Measurements from ENCODE around the gene PRRC2C.

Gene PRRC2C

GRCh38 chr1:171477804-171478203 lies 7.5 kb upstream of the PRRC2C start:
- Mint-ChIP-seq H3K9me3 (no peaks in the 10 kb centered on the region), H3K4me1 (ENCODE audit: low read depth in 2 of 2) (no peaks in the 10 kb centered on the region), H3K27ac (no peak overlapping the region), H3K4me3 (no peak overlapping the region), H3K36me3 (ENCODE audit: insufficient read depth) (peaks cover 8% of the 10 kb centered on the region), H3K27me3 (no peaks in the 10 kb centered on the region)
- DNase-seq: no peak
- ATAC-seq (replicated peaks): no peak

GRCh38 chr1:171480035-171480434 lies 5.3 kb upstream of the PRRC2C start:
- no peak for ATAC-seq (replicated peaks)

GRCh38 chr1:171484760-171485374 lies 463 bp upstream of the PRRC2C start:
- DNase-seq: no peak
- Mint-ChIP-seq H3K4me1 (ENCODE audit: low read depth in 2 of 2) (peaks cover 34 to 46% of the 10 kb centered on the region in 2 donors), H3K36me3 (ENCODE audit: insufficient read depth) (peaks cover 51% of the 10 kb centered on the region)

More at GRCh38 chr1:171480035-171480434, 5.3 kb upstream of the PRRC2C start:
- no peak for DNase-seq
- Mint-ChIP-seq H3K4me1 (ENCODE audit: low read depth in 2 of 2) (peaks cover 5 to 8% of the 10 kb centered on the region in 2 donors), H3K27me3 (no peaks in the 10 kb centered on the region), H3K27ac (no peak overlapping the region), H3K4me3 (no peak overlapping the region), H3K9me3 (no peaks in the 10 kb centered on the region), H3K36me3 (ENCODE audit: insufficient read depth) (peaks cover 23% of the 10 kb centered on the region)

GRCh38 chr1:171486048-171486519 lies 754 bp downstream of the PRRC2C start:
- H3K36me3 Mint-ChIP-seq (ENCODE audit: insufficient read depth): peaks cover 60% of the 10 kb centered on the region
- H3K9me3 Mint-ChIP-seq: no peaks in the 10 kb centered on the region
- DNase-seq: peak in 2 of 3 experiments; percentile 81 to 84
- H3K4me1 Mint-ChIP-seq (ENCODE audit: low read depth in 2 of 2): peaks cover 38 to 56% of the 10 kb centered on the region in 2 donors
- peak overlapping the region; percentile 91 to 97 for H3K4me3 Mint-ChIP-seq
- ATAC-seq (replicated peaks): peak; percentile 71
- peak overlapping the region; percentile 100 for H3K27ac Mint-ChIP-seq
- H3K27me3 Mint-ChIP-seq: no peaks in the 10 kb centered on the region

More at GRCh38 chr1:171484760-171485374, 463 bp upstream of the PRRC2C start:
- Mint-ChIP-seq H3K27me3 (no peaks in the 10 kb centered on the region), H3K9me3 (no peaks in the 10 kb centered on the region), H3K27ac (peak overlapping the region; percentile 100), H3K4me3 (peak overlapping the region; percentile 91 to 97)
- peak; percentile 40 for ATAC-seq (replicated peaks)

GRCh38 chr1:171487038-171487437 lies 1.7 kb downstream of the PRRC2C start:
- Mint-ChIP-seq H3K4me1 (ENCODE audit: low read depth in 2 of 2) (peaks cover 42 to 63% of the 10 kb centered on the region in 2 donors), H3K27me3 (no peaks in the 10 kb centered on the region), H3K36me3 (ENCODE audit: insufficient read depth) (peaks cover 64% of the 10 kb centered on the region), H3K4me3 (peak overlapping the region; percentile 91 to 97), H3K27ac (peak overlapping the region; percentile 100), H3K9me3 (no peaks in the 10 kb centered on the region)
- no peak for ATAC-seq (replicated peaks)
- no peak for DNase-seq

GRCh38 chr1:171488190-171488929 lies 3.0 kb downstream of the PRRC2C start:
- Mint-ChIP-seq H3K4me1 (ENCODE audit: low read depth in 2 of 2) (peaks cover 49 to 76% of the 10 kb centered on the region in 2 donors), H3K27me3 (no peaks in the 10 kb centered on the region), H3K9me3 (no peaks in the 10 kb centered on the region), H3K27ac (peak overlapping the region; percentile 100), H3K4me3 (peak overlapping the region; percentile 91 to 97), H3K36me3 (ENCODE audit: insufficient read depth) (peaks cover 60% of the 10 kb centered on the region)
- ATAC-seq (replicated peaks): no peak
- DNase-seq: no peak

- peaks cover 47 to 78% of the 10 kb centered on the region in 2 donors for H3K4me1 Mint-ChIP-seq (ENCODE audit: low read depth in 2 of 2)
- peak overlapping the region in 1 of 2 donors; percentile 70 for H3K27ac Mint-ChIP-seq
- peaks cover 46% of the 10 kb centered on the region for H3K36me3 Mint-ChIP-seq (ENCODE audit: insufficient read depth)
- no peak for ATAC-seq (replicated peaks)
- H3K27me3 Mint-ChIP-seq: no peaks in the 10 kb centered on the region
- H3K4me3 Mint-ChIP-seq: peak overlapping the region; percentile 47 to 49
- DNase-seq: no peak
- no peaks in the 10 kb centered on the region for H3K9me3 Mint-ChIP-seq
Observed at GRCh38 chr1:171494076-171494475, 8.7 kb downstream of the PRRC2C start.

GRCh38 chr1:171495444-171495843 lies 10.1 kb downstream of the PRRC2C start:
- no peaks in the 10 kb centered on the region for H3K27me3 Mint-ChIP-seq
- ATAC-seq (replicated peaks) (no peak), DNase-seq (no peak)
- H3K36me3 Mint-ChIP-seq (ENCODE audit: insufficient read depth): peaks cover 36% of the 10 kb centered on the region
- no peaks in the 10 kb centered on the region for H3K9me3 Mint-ChIP-seq
- peaks cover 47 to 80% of the 10 kb centered on the region in 2 donors for H3K4me1 Mint-ChIP-seq (ENCODE audit: low read depth in 2 of 2)
- peak overlapping the region; percentile 70 to 80 for H3K27ac Mint-ChIP-seq
- H3K4me3 Mint-ChIP-seq: peak overlapping the region; percentile 47 to 49

GRCh38 chr1:171500304-171500703 lies 15.0 kb downstream of the PRRC2C start:
- ATAC-seq (replicated peaks): no peak
- peak overlapping the region in 1 of 2 donors; percentile 52 for H3K4me3 Mint-ChIP-seq

GRCh38 chr1:171500803-171501202 lies 15.5 kb downstream of the PRRC2C start:
- Mint-ChIP-seq H3K4me1 (ENCODE audit: low read depth in 2 of 2) (peaks cover 59 to 85% of the 10 kb centered on the region in 2 donors), H3K4me3 (peak overlapping the region; percentile 22 to 52), H3K9me3 (no peaks in the 10 kb centered on the region), H3K27me3 (no peaks in the 10 kb centered on the region), H3K36me3 (ENCODE audit: insufficient read depth) (peaks cover 38% of the 10 kb centered on the region), H3K27ac (peak overlapping the region in 1 of 2 donors; percentile 33)
- no peak for DNase-seq
- ATAC-seq (replicated peaks): no peak

More at GRCh38 chr1:171500304-171500703, 15.0 kb downstream of the PRRC2C start:
- Mint-ChIP-seq H3K4me1 (ENCODE audit: low read depth in 2 of 2) (peaks cover 59 to 85% of the 10 kb centered on the region in 2 donors), H3K36me3 (ENCODE audit: insufficient read depth) (peaks cover 33% of the 10 kb centered on the region), H3K27ac (no peak overlapping the region), H3K27me3 (no peaks in the 10 kb centered on the region), H3K9me3 (no peaks in the 10 kb centered on the region)
- DNase-seq: no peak

- no peak for DNase-seq
- Mint-ChIP-seq H3K27me3 (no peaks in the 10 kb centered on the region), H3K9me3 (no peaks in the 10 kb centered on the region), H3K36me3 (ENCODE audit: insufficient read depth) (peaks cover 43% of the 10 kb centered on the region), H3K4me1 (ENCODE audit: low read depth in 2 of 2) (peaks cover 61 to 87% of the 10 kb centered on the region in 2 donors), H3K4me3 (peak overlapping the region; percentile 22 to 52), H3K27ac (peak overlapping the region in 1 of 2 donors; percentile 33)
- no peak for ATAC-seq (replicated peaks)
Observed at GRCh38 chr1:171501305-171502024, 16.1 kb downstream of the PRRC2C start.

- no peaks in the 10 kb centered on the region for H3K9me3 Mint-ChIP-seq
- ATAC-seq (replicated peaks) (no peak), DNase-seq (no peak)
- peak overlapping the region; percentile 75 to 85 for H3K27ac Mint-ChIP-seq
- peaks cover 26% of the 10 kb centered on the region for H3K36me3 Mint-ChIP-seq (ENCODE audit: insufficient read depth)
- peak overlapping the region; percentile 60 to 66 for H3K4me3 Mint-ChIP-seq
- H3K4me1 Mint-ChIP-seq (ENCODE audit: low read depth in 2 of 2): peaks cover 72 to 94% of the 10 kb centered on the region in 2 donors
- no peaks in the 10 kb centered on the region for H3K27me3 Mint-ChIP-seq
Observed at GRCh38 chr1:171506525-171507304, 21.4 kb downstream of the PRRC2C start.

Data from effector memory CD8-positive, alpha-beta T cell (primary cell).